HG03196 (cell line): ENCODE results near the gene EXOC3L4.
"Not testable (repeated sequence)": the region's sequence is repeated elsewhere in the genome, so short reads cannot be mapped to it uniquely, and the experiment has no call there.

Experiments used
- ATAC-seq: cut with Tn5 transposase; IDR thresholded peaks from one replicate; pipeline ENCODE4 v1.9.1; 2021; ENCODE audit not compliant: unreplicated experiment

The EXOC3L4 gene

GRCh38 chr14:103146141-103146709, 51.7 kb downstream of the EXOC3L4 start:
- ATAC-seq = no peak

GRCh38 chr14:103149351-103150237, 55.1 kb downstream of the EXOC3L4 start:
- no peak for ATAC-seq

GRCh38 chr14:103151270-103151945, 56.9 kb downstream of the EXOC3L4 start:
- no peak for ATAC-seq

- ATAC-seq = no peak
These were observed 60.5 kb downstream of the EXOC3L4 start for GRCh38 chr14:103155010-103155409.

DNA sequence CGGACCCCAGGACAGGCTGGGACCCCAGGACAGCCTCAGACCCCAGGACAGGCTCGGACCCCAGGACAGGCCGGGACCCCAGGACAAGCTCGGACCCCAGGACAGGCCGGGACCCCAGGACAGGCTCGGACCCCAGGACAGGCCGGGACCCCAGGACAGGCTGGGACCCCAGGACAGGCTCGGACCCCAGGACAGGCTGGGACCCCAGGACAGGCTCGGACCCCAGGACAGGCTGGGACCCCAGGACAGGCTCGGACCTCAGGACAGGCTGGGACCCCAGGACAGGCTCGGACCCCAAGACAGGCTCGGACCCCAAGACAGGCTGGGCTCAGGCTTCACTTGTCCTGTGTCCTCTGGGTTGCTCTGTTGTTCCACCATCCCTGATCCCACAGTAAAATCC, 60.9 kb downstream of the EXOC3L4 start:
- not testable (repeated sequence) for ATAC-seq

DNA sequence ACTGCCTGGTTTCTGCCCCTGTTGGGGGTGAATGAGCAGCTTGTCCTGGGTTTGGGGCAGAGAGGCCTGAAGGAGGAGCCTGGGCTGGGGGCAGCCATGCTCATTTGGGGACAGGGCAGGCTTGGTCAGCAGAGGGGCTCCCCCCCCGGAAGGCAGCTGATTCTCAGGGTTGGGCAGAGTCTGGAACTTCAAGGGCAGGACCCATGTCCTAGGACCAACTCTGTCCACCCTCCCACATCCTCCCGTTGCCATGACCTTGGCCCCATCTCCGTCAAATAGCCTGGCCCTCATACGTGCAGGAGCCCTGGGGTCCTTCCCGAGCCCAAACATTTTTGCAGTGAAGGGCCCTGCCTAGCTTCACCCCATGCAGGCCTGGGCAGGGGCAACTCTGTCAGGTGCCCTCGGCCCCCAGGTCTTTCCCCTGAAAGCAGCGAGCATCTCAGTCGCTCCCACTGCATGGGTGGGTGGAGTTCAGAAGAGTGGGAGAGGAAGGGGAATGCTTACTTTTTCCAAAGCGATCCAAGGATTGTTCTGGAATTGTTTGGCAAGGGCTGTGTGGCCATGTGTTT, 61.4 kb downstream of the EXOC3L4 start:
- no peak for ATAC-seq

DNA sequence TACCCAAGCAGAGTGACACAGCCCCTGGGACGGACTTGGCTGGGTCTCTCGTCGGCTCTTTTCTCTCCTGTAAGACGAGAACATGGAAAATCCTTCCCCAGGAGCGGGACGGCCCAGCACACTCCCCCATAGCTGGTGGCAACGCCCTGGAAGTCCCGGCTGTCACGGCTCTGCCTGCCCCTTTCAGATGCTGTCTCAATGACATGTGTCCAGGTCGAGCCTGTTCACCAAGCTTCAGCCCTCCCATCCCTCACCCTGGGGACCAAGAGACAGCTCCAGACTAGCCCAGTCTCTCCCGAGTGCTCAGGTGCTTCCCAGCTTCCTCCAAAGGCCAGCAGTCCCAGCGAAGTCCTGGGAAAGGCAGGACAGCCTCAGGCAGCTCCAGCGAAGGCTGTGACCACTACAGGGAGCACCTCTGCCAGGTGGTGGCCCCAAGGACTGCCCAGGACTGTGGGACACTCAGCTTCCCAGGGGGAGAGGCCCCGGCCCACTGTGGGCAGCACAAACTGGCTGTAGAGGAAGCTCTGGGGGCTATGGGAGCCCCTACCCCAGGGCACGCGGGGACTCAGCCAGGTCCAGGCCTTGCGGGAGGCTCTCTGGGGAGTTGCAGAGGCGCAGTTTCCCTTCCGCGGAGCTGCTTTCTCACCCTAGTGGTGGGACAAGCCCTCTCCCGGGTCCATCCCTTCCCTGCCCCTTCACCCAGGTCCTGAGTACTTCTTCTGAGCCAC, 62.3 kb downstream of the EXOC3L4 start:
- no peak for ATAC-seq

GRCh38 chr14:103157969-103158368, 63.4 kb downstream of the EXOC3L4 start:
- no peak for ATAC-seq

DNA sequence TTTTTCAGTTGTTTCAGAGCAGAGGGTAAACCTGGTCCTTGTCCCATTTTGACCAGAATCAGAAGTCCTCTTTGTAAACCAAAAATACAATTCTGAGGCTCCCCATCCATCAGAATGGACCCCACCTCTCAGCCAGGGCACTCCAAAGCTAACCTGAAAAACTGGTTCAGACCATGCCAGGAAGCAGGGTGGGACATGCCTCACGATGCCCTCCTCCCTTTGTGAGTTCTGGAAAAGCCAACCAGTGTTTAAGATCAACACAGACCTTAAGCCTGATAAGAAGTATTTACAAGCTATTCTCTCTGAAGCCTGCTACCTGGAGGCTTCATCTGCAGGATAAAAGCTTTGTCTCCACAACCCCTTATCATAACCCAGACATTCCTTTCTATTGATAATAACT, 64.2 kb downstream of the EXOC3L4 start:
- no peak for ATAC-seq
